SU-DHL-6 (cell line): ENCODE results near the gene SZRD1.

Source experiments
- H2AFZ ChIP-seq: fragments of 200-600 bp; sonication (generic); 2 replicates; pipeline ENCODE4 v1.6.1; 2014; ENCODE audit warnings: low read depth, mild to moderate bottlenecking, moderate library complexity, mixed read lengths, antibody characterized with exemption, low read length; ENCODE audit not compliant: severe bottlenecking
- H3F3A ChIP-seq: fragments of 200-600 bp; shearing (Covaris generic); 2 replicates; pipeline ENCODE4 v1.6.0; 2016; ENCODE audit warnings: antibody characterized with exemption, mild to moderate bottlenecking; ENCODE audit not compliant: insufficient read depth
- H3K27ac ChIP-seq: fragments of 200-600 bp; sonication (generic); 2 replicates; pipeline ENCODE4 v1.5.1; 2016; ENCODE audit warnings: low read depth, mild to moderate bottlenecking, low read length, moderate library complexity, mixed read lengths
- H3K27me3 ChIP-seq: fragments of 200-600 bp; sonication (generic), shearing (Covaris generic); 2 replicates; pipeline ENCODE4 v1.6.0; 2014; ENCODE audit warnings: mild to moderate bottlenecking, low read length
- H3K36me3 ChIP-seq: fragments of 200-600 bp; sonication (generic); 2 replicates; pipeline ENCODE4 v1.6.1; 2014; ENCODE audit warnings: mild to moderate bottlenecking, low read length, mixed read lengths
- H3K4me2 ChIP-seq: fragments of 300-600, 200-600 bp; shearing (Covaris generic), sonication (generic); 2 replicates; pipeline ENCODE4 v1.6.0; 2014; ENCODE audit warnings: low read length, low read depth, mild to moderate bottlenecking; ENCODE audit not compliant: poor library complexity, severe bottlenecking
- H3K4me3 ChIP-seq: fragments of 200-600 bp; sonication (generic); 2 replicates; pipeline ENCODE4 v1.5.1; 2014; ENCODE audit warnings: antibody characterized with exemption, low read length, mild to moderate bottlenecking, mixed read lengths; ENCODE audit not compliant: insufficient read depth, poor library complexity, severe bottlenecking
- H3K79me2 ChIP-seq: fragments of 200-600 bp; sonication (generic); 2 replicates; pipeline ENCODE4 v1.6.1; 2014; ENCODE audit warnings: mild to moderate bottlenecking, low read length, moderate library complexity; ENCODE audit not compliant: insufficient read depth
- H3K9ac ChIP-seq: fragments of 200-600 bp; sonication (generic); 2 replicates; pipeline ENCODE4 v1.7.0; 2014; ENCODE audit warnings: mild to moderate bottlenecking, low read length
- H3K9me2 ChIP-seq: fragments of 200-600 bp; sonication (generic); replicated peaks from 2 replicates; pipeline ENCODE4 v1.6.1; 2014; ENCODE audit warnings: low read length; ENCODE audit not compliant: insufficient read depth
- H3K9me3 ChIP-seq: fragments of 200-600 bp; sonication (generic); 2 replicates; pipeline ENCODE4 v1.6.1; 2014; ENCODE audit warnings: low read length, mixed read lengths; ENCODE audit not compliant: insufficient read depth
- H4K20me1 ChIP-seq: fragments of 200-600 bp; sonication (generic); 2 replicates; pipeline ENCODE4 v1.6.1; 2014; ENCODE audit warnings: low read depth, mild to moderate bottlenecking, antibody characterized with exemption, low read length, moderate library complexity, mixed read lengths
- CTCF ChIP-seq: fragments of 200-600 bp; sonication (generic); IDR thresholded peaks from one replicate; pipeline ENCODE4 v1.5.1; 2017; ENCODE audit warnings: antibody characterized with exemption, mild to moderate bottlenecking, low read length, moderate library complexity; ENCODE audit not compliant: insufficient read depth, poor library complexity, severe bottlenecking
- EZH2phosphoT487 ChIP-seq: fragments of 200-600 bp; sonication (generic), shearing (Covaris generic); conservative IDR thresholded peaks from 2 replicates; pipeline ENCODE4 v1.6.1; 2018; ENCODE audit warnings: mild to moderate bottlenecking, antibody characterized with exemption, low read length, moderate library complexity, mixed read lengths

The SZRD1 gene

GRCh38 chr1:16397120-16397519 is 30.1 kb downstream of the SZRD1 start:
- Histone ChIP-seq H3K27me3 (no peaks in the 10 kb centered on the region), H3K4me2 (no peak overlapping the region), H3K9me3 (no peaks in the 10 kb centered on the region), H4K20me1 (peaks cover 13% of the 10 kb centered on the region; the same call in 1 of the 2 replicates), H3K79me2 (peaks cover 15% of the 10 kb centered on the region), H3K27ac (no peak overlapping the region), H3K9ac (no peak overlapping the region), H2AFZ (no peak overlapping the region), H3K9me2 (no peaks in the 10 kb centered on the region), H3K36me3 (peaks cover 8% of the 10 kb centered on the region; the same call in 1 of the 2 replicates), H3K4me3 (no peak overlapping the region), H3F3A (no peaks in the 10 kb centered on the region)
- no peak for TF ChIP-seq EZH2phosphoT487
- TF ChIP-seq CTCF: no peak

GRCh38 chr1:16398371-16398953 is 31.4 kb downstream of the SZRD1 start:
- H3K9me2 ChIP-seq: no peaks in the 10 kb centered on the region
- H3K27ac ChIP-seq: no peak overlapping the region
- H3K27me3 ChIP-seq: no peaks in the 10 kb centered on the region
- H4K20me1 ChIP-seq: peaks cover 8% of the 10 kb centered on the region; the same call in 1 of the 2 replicates
- no peak overlapping the region for H3K4me2 ChIP-seq
- no peak for TF ChIP-seq CTCF
- TF ChIP-seq EZH2phosphoT487: no peak
- no peaks in the 10 kb centered on the region for H3F3A ChIP-seq
- no peaks in the 10 kb centered on the region for H3K9me3 ChIP-seq
- H3K79me2 ChIP-seq: peaks cover 2% of the 10 kb centered on the region; the same call in 1 of the 2 replicates
- peaks cover 8% of the 10 kb centered on the region; the same call in 1 of the 2 replicates for H3K36me3 ChIP-seq
- H2AFZ ChIP-seq: no peak overlapping the region
- no peak overlapping the region for H3K9ac ChIP-seq
- no peak overlapping the region for H3K4me3 ChIP-seq

- no peak overlapping the region for H3K9ac ChIP-seq
- no peak overlapping the region for H3K4me2 ChIP-seq
These were observed 35.7 kb downstream of the SZRD1 start for GRCh38 chr1:16402742-16403141.

More at GRCh38 chr1:16402742-16403141, 35.7 kb downstream of the SZRD1 start:
- Histone ChIP-seq H4K20me1 (no peaks in the 10 kb centered on the region; the same call in 1 of the 2 replicates), H3K4me3 (no peak overlapping the region), H2AFZ (no peak overlapping the region), H3K9me2 (no peaks in the 10 kb centered on the region), H3K79me2 (no peaks in the 10 kb centered on the region), H3K27ac (no peak overlapping the region), H3K27me3 (no peaks in the 10 kb centered on the region), H3F3A (no peaks in the 10 kb centered on the region), H3K36me3 (no peaks in the 10 kb centered on the region), H3K9me3 (no peaks in the 10 kb centered on the region)
- TF ChIP-seq CTCF: no peak
- no peak for TF ChIP-seq EZH2phosphoT487
